CD4-positive, alpha-beta T cell (primary cell): ENCODE measurements around the gene FABP7. TPM values are rescaled to one million over a fixed set of nuclear protein-coding genes. Genes with fewer than 3 reads are reported as not detected.

Experiments used
- ATAC-seq: fragments of 200-7000 bp; cut with Tn5 transposase; one replicate; pipeline ENCODE4 v1.10.0; 2022; ENCODE audit warnings: mild to moderate bottlenecking; ENCODE audit not compliant: poor library complexity
- CTCF ChIA-PET: fragments of 350-600 bp; sonication (Branson Sonifier 250); formaldehyde crosslinking; loops from one replicate; lab custom pipeline; 2021; ENCODE audit warnings: antibody characterized with exemption, inconsistent platforms; lab: Charles Lee
- POLR2A ChIA-PET: fragments of 350-600 bp; sonication (Branson Sonifier 250); formaldehyde crosslinking; loops from one replicate; lab custom pipeline; 2021; ENCODE audit warnings: antibody characterized with exemption, inconsistent platforms; lab: Charles Lee
- DNase-seq, 14 experiments: peaks; one replicate each; pipeline ENCODE4 v3.0.0-alpha.2; 2013 to 2020; ENCODE audit warnings: mixed read lengths in 2 of 14
- H3K27ac ChIP-seq, 2 donors: one replicate each; pipeline versions ENCODE4 v1.5.1 to v1.7.0; 2013; ENCODE audit warnings: low read length in 2 of 2, low read depth in 1 of 2, mild to moderate bottlenecking in 1 of 2
- H3K27me3 ChIP-seq, 2 experiments: 1 replicate in 1 of 2; 2 replicates in 1 of 2; pipeline versions ENCODE4 v1.6.1 to v1.7.0; 2013; ENCODE audit warnings: low read length in 2 of 2, control low read depth in 1 of 2, mild to moderate bottlenecking in 1 of 2, moderate library complexity in 1 of 2; ENCODE audit not compliant: insufficient read depth in 2 of 2, control insufficient read depth in 1 of 2
- H3K36me3 ChIP-seq: one replicate; pipeline ENCODE4 v1.6.1; 2013; ENCODE audit warnings: low read length, control low read depth; ENCODE audit not compliant: insufficient read depth
- H3K4me1 ChIP-seq: one replicate; pipeline ENCODE4 v1.6.1; 2013; ENCODE audit warnings: low read length, control low read depth; ENCODE audit not compliant: insufficient read depth
- H3K4me3 ChIP-seq: one replicate; pipeline ENCODE4 v1.5.1; 2013; ENCODE audit warnings: mild to moderate bottlenecking, low read length, moderate library complexity
- H3K9me3 ChIP-seq, 2 experiments: 1 replicate in 1 of 2; 2 replicates in 1 of 2; pipeline versions ENCODE4 v1.6.1 to v1.7.0; 2013; ENCODE audit warnings: low read length in 2 of 2, mild to moderate bottlenecking in 2 of 2, control low read depth in 1 of 2, moderate library complexity in 1 of 2; ENCODE audit not compliant: control insufficient read depth in 1 of 2, insufficient read depth in 1 of 2
- H3K27ac Mint-ChIP-seq: one replicate; pipeline ENCODE4 v1.8.0; 2020; ENCODE audit warnings: mixed read lengths
- H3K27me3 Mint-ChIP-seq: one replicate; pipeline ENCODE4 v1.8.0; 2021; ENCODE audit warnings: mixed read lengths
- H3K36me3 Mint-ChIP-seq: one replicate; pipeline ENCODE4 v1.8.0; 2021; ENCODE audit warnings: low read depth, mixed read lengths
- H3K4me1 Mint-ChIP-seq: one replicate; pipeline ENCODE4 v1.8.0; 2021; ENCODE audit warnings: low read depth, mixed read lengths
- H3K4me3 Mint-ChIP-seq: one replicate; pipeline ENCODE4 v1.8.0; 2020; ENCODE audit warnings: mild to moderate bottlenecking, mixed read lengths
- H3K9me3 Mint-ChIP-seq: one replicate; pipeline ENCODE4 v1.8.0; 2020; ENCODE audit warnings: mixed read lengths
- intact Hi-C, 2 experiments: fragments of 100-400 bp; cut with DNase I in 1 of 2; cut with micrococcal nuclease in 1 of 2; formaldehyde crosslinking; loops; one replicate each; pipeline versions ENCODE4 v1.15.1 to v1.9.0; 2023 to 2025; cut with DNase I, micrococcal nuclease
- total RNA-seq, 174 experiments: library from RNA in 2 of 174; stranded (reverse) in 2 of 174; gene quantifications; one replicate each; pipeline ENCODE4 v1.2.3 and lab custom pipeline; 2021 to 2026
- TF ChIP-seq, protein P1 (sequence below): fragments of 200-600 bp; IDR thresholded peaks from one replicate; pipeline ENCODE4 v1.8.0; 2022; ENCODE audit warnings: antibody characterized with exemption, mild to moderate bottlenecking

FABP7 gene
- total RNA-seq, 2 experiments from 2014 or later, result not detected

DNA sequence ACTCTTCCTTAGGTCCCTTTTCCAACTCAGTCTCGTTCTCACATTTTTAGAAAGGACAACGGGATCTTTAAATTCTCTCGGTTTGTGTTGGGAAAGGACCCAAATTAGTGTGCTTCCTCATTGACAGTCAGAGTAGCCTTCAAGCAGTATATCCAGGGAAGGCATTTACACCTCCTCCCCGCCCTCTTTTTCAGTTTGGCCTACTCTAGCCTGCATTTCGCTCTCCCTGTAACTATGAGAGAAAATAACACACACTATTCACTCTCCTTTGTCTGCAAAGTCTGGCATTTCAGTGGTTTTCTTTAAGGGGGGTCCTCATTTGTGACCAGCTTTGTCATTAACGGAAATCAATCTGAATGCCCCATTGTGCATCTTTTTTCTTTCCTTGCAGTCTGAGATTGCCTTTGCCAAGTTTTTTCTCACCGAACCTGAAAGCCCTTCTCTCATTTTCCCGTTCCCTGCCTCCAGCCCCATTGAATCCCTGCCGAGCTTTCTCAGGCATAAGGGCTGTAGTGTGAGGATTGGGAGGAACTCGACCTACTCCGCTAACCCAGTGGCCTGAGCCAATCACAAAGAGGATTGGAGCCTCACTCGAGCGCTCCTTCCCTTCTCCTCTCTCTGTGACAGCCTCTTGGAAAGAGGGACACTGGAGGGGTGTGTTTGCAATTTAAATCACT is 393 bp upstream of the FABP7 start:
- Histone ChIP-seq H3K4me1 (no peaks in the 10 kb centered on the region), H3K4me3 (no peak overlapping the region), H3K9me3 (peaks cover 0 to 4% of the 10 kb centered on the region in 2 experiments), H3K36me3 (no peaks in the 10 kb centered on the region), H3K27me3 (no peaks in the 10 kb centered on the region), H3K27ac (no peak overlapping the region)
- H3K27me3 Mint-ChIP-seq, result peaks cover 5% of the 10 kb centered on the region
- peaks cover 2% of the 10 kb centered on the region for H3K9me3 Mint-ChIP-seq
- H3K4me1 Mint-ChIP-seq, result no peaks in the 10 kb centered on the region
- TF ChIP-seq, protein P1, sequence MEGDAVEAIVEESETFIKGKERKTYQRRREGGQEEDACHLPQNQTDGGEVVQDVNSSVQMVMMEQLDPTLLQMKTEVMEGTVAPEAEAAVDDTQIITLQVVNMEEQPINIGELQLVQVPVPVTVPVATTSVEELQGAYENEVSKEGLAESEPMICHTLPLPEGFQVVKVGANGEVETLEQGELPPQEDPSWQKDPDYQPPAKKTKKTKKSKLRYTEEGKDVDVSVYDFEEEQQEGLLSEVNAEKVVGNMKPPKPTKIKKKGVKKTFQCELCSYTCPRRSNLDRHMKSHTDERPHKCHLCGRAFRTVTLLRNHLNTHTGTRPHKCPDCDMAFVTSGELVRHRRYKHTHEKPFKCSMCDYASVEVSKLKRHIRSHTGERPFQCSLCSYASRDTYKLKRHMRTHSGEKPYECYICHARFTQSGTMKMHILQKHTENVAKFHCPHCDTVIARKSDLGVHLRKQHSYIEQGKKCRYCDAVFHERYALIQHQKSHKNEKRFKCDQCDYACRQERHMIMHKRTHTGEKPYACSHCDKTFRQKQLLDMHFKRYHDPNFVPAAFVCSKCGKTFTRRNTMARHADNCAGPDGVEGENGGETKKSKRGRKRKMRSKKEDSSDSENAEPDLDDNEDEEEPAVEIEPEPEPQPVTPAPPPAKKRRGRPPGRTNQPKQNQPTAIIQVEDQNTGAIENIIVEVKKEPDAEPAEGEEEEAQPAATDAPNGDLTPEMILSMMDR, result no peak
- intact Hi-C loops, result no loop called here
- no peaks in the 10 kb centered on the region for H3K36me3 Mint-ChIP-seq
- H3K27ac Mint-ChIP-seq, result no peak overlapping the region
- no peak overlapping the region for H3K4me3 Mint-ChIP-seq
- no peak for DNase-seq
- ATAC-seq, result no peak
- POLR2A ChIA-PET, result no interaction called here
- CTCF ChIA-PET, result no interaction called here

DNA sequence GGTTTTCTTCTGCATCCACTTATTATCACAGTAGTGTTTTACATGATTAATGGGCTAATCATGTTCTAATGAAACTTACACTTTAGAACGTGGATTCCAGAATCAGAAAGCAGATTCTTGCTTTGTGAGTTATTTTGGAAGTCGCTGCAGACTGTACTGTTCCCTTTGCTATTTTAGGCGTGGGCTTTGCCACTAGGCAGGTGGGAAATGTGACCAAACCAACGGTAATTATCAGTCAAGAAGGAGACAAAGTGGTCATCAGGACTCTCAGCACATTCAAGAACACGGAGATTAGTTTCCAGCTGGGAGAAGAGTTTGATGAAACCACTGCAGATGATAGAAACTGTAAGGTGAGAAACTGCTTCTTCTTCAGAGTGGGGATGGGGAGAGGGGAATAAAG is 598 bp downstream of the FABP7 start:
- ChIA-PET CTCF (no interaction called here), POLR2A (no interaction called here)
- Histone ChIP-seq H3K9me3 (peaks cover 0 to 4% of the 10 kb centered on the region in 2 experiments), H3K27ac (no peak overlapping the region), H3K36me3 (no peaks in the 10 kb centered on the region), H3K4me1 (no peaks in the 10 kb centered on the region), H3K27me3 (no peaks in the 10 kb centered on the region), H3K4me3 (no peak overlapping the region)
- no peak for ATAC-seq
- no peak overlapping the region for H3K4me3 Mint-ChIP-seq
- H3K27ac Mint-ChIP-seq, result no peak overlapping the region
- H3K27me3 Mint-ChIP-seq, result peaks cover 5% of the 10 kb centered on the region
- H3K9me3 Mint-ChIP-seq, result peaks cover 2% of the 10 kb centered on the region
- H3K4me1 Mint-ChIP-seq, result no peaks in the 10 kb centered on the region
- H3K36me3 Mint-ChIP-seq, result no peaks in the 10 kb centered on the region
- TF ChIP-seq, protein P1, result no peak
- no peak for DNase-seq
- intact Hi-C loops, result no loop called here

DNA sequence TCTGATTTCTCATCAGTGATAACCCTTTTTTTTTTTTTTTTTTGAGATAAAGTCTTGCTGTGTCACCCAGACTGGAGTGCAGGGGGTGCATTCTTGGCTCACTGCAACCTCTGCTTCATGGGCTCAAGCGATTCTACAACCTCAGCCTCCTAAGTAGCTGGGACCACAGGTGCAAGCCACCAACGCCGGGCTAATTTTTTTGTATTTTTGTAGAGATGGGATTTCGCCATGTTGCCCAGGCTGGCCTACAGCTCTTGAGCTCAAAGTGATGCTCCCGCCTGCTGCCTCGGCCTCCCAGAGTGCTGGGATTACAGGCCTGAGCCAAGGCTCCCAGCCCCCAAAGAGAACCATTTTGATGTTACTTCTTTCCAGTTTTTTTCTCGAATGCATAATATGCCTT is 2.2 kb downstream of the FABP7 start:
- TF ChIP-seq, protein P1, result no peak
- no peak for ATAC-seq
- Mint-ChIP-seq H3K9me3 (no peaks in the 10 kb centered on the region), H3K4me1 (no peaks in the 10 kb centered on the region), H3K27me3 (peaks cover 11% of the 10 kb centered on the region), H3K4me3 (no peak overlapping the region), H3K36me3 (no peaks in the 10 kb centered on the region), H3K27ac (no peak overlapping the region)
- Histone ChIP-seq H3K27ac (no peak overlapping the region), H3K4me1 (no peaks in the 10 kb centered on the region), H3K36me3 (no peaks in the 10 kb centered on the region), H3K9me3 (peaks cover 0 to 4% of the 10 kb centered on the region in 2 experiments), H3K27me3 (peaks cover 0 to 8% of the 10 kb centered on the region in 2 experiments), H3K4me3 (no peak overlapping the region)
- DNase-seq, result no peak
- intact Hi-C loops, result no loop called here
- ChIA-PET CTCF (no interaction called here), POLR2A (no interaction called here)
